GM12801 (cell line): ENCODE results near the gene UNC119.

ENCODE experiments used
- TF ChIP-seq, protein P1 (sequence below): IDR thresholded peaks from one replicate; pipeline ENCODE4 v1.5.1; 2011; ENCODE audit warnings: control low read depth; ENCODE audit not compliant: insufficient read length; ENCODE audit errors: extremely low read depth

The UNC119 gene

DNA sequence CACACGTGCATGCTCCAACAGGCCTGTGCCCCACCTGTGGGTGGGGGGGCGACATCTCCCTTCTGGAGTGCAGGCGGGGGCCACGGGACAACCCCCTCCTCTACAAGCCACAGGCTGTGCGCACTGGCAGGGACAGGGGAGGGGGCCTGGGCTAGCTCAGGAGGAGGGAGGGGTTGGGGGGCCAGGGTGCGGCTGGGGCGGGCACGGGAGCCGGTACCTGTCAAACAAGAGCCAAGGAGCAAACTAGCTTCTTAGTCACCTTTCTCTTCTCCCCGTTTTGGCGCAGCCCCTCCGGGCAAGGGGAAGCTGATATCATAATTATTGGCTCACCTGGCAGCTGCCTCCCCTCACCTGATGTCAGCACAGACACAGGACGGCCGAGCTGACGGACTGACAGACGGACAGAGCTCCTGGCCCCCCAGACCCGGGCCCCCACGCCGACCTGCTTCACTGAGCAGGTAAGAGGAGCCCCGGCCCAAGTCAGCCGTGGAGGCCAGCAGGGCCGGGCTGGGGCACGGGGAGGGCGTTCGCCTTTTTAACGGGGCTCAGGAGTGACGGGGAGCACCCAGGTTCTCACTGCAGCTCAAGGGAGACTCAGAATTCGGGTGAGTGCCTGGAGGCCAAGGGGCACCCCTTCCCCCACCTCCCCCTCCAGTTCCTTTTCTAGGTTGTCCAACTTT is 46.3 kb downstream of the UNC119 start, which contains the start of gene FOXN1:
Gene FOXN1 (plus strand): TSS at position 363 of the 680 bp plus-strand sequence. CDS start 17,622 bp downstream, outside the sequence.
- TF ChIP-seq, protein P1, sequence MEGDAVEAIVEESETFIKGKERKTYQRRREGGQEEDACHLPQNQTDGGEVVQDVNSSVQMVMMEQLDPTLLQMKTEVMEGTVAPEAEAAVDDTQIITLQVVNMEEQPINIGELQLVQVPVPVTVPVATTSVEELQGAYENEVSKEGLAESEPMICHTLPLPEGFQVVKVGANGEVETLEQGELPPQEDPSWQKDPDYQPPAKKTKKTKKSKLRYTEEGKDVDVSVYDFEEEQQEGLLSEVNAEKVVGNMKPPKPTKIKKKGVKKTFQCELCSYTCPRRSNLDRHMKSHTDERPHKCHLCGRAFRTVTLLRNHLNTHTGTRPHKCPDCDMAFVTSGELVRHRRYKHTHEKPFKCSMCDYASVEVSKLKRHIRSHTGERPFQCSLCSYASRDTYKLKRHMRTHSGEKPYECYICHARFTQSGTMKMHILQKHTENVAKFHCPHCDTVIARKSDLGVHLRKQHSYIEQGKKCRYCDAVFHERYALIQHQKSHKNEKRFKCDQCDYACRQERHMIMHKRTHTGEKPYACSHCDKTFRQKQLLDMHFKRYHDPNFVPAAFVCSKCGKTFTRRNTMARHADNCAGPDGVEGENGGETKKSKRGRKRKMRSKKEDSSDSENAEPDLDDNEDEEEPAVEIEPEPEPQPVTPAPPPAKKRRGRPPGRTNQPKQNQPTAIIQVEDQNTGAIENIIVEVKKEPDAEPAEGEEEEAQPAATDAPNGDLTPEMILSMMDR: no peak

DNA sequence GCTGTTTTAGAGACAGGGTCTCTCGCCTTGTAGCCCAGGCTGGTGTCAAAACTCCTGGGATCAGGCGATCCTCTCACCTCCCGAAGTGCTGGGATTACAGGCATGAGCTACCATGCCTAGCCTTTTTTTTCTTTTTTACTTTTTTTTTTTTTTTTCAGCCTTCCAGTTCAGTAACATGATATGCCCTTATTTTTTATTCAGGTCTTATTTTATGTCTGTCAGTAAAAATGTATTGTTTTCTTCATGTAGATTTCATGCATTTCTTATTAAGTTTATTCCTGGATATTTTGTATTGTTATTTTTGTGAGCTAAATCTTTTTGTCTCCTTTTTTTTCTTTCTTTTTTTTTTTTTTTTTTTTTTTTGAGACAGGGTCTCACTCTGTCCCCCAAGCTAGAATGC is 49.0 kb downstream of the UNC119 start:
- TF ChIP-seq, protein P1: no peak

DNA sequence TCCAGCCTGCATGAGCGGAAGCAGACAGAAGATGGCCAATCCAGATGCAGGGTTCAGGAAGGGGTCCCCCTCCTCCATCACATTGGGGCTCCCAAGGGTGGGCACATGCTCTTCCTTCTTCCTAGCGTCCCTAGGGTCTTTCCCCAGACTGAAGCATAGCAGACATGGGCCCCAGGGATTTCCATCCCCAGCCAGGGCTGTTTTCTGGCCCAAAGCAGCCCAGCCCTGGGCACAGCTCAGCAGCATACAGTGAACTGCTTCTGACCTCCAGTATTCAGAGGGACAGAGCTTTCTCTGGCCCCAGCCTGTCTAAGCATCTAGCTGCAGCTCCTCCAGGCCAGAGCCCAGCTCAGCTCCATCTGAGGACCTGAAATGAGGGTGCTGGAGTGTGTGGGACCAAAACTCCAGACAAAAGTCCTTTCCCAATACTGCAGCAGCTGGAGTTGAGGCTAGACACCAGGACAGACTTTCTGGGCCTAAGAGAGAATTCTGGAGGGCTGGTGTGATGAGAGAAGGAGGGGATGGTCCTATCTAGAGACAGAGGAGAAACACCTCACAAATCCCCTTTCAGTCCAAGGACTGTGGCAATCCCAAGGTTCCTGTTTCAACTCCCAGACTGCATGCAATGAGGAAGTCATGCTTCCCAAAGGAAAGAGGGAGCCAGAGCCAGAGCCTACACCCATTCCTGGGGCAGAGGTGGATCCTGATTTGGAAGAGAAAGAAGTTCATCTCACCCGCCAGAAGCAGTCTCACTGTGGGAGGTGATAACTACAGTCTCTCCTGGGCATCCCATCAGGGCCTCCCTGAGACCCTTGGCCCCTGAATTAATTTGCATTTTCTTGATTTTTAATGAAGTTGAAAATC is 50.8 kb downstream of the UNC119 start:
- TF ChIP-seq, protein P1: no peak

DNA sequence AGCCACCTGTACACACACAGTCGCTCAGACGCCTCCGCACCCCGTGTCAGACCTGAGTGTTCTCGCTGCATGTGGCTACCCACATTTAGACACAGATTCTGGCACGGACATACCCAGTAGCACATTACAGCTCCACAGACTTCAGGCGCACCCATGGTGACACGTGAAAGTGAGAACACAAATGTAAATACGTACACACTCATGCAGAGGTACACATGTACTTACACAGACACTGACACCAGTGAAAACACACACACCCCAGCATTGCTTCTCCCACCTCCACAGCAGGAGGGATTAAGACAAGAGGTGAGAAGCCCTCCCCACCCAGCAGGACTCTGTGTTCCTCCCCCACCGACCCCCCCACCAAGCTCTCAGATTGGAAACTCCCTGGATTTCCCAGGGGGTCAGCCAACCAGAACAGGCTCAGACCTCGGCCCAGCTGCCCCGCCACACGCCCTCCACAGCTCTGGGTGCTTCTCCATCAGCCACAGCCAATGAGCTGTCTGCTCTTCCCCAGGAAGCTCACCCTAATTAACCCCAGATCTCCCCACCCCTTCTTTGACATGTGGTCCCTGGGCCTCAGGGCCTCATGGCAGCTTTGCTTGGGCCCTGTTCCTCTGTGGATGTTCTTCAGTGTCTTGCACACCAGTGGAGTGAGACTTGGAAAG is 51.6 kb downstream of the UNC119 start:
- TF ChIP-seq, protein P1: no peak

DNA sequence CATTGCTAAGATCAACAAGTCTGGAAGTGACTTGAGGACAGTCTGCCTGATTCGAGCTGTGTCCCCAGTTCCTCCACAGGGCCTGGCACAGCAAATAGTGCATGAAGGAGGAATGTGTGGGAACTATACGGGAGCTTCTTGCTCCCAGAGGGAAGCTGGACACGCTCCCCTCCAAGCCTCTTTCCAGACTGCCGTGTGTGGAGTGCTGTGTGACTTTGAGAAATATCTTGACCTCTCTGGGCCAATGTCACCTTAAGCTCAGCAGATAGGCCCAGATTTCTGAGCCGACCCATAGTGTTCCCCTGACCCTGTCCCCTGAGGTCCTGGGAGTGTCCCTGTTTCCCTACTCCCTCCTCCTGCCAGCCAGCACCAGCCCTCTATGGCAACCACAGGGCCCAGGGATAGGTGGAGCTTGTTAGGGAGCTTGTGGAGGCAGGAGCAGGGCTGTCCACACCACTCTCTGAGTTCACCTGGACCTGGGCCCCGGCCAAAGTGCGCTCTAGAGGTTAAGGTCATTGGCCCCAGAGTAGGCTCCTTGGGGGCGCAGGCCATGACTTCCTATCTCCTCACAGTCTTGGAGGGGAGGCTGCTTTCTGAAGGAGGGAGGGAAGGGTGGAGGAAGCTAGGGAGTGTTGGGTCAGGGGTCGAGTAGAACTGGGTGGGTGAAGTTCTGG is 52.6 kb downstream of the UNC119 start:
- TF ChIP-seq, protein P1: no peak

DNA sequence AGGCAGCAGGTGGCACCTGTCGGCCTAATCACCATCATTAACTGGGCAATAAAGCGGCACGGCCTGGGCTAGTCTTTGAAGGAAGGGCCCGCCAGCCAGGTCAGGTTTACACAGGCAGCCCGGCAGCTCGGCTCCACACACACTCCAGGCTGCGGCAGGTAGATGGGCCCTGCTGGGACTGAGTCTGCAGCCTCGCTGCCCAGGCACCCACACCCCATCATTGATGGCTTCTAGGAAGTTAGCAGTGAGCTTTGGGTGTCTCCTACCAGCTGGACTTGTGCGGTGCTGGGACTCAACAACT is 53.1 kb downstream of the UNC119 start:
- TF ChIP-seq, protein P1: no peak
